Kasumi-1 (cell line): ENCODE data around the gene UGT1A4.

Experiments
- DNase-seq, 2 experiments: peaks; one replicate each; lab custom pipeline; 2025; lab: John Stamatoyannopoulos, UW

Gene UGT1A4

DNA sequence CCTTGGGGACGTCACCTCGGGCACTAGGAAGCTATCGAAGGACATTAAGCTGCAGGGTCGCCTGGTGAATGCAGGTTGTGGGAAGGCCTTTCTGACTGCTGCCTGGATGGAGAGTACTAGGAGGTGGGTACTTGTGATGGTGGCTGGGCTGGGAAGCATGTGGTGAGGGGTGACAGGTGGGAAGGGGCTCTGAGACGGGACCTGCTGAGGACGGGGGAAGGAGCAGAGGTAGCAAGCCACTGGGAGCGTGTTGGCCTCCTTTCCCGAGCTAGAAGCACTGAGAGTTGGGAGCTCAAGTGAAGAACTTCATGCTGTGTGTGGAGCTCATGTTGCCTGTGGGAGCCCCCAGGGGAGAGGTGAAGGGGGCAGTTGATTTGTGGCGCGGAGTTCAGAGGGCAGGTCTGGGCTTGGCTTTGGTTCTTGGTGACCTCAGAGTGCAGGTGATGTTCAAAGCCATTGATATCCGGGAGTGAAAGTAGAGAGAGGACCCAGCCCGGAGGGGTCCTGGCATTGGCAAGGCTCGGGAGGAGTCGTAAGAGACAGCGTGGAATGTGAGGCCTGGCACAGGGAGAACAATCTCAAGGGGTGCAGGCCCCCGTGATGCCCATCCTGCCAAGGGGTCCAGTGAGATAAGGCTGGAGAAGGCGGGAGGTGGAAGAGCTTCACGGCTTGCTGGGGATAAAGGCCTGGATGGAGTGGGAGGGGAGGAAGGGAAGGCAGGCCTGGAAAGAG is 72.8 kb downstream of the UGT1A4 start:
- no peak for DNase-seq

DNA sequence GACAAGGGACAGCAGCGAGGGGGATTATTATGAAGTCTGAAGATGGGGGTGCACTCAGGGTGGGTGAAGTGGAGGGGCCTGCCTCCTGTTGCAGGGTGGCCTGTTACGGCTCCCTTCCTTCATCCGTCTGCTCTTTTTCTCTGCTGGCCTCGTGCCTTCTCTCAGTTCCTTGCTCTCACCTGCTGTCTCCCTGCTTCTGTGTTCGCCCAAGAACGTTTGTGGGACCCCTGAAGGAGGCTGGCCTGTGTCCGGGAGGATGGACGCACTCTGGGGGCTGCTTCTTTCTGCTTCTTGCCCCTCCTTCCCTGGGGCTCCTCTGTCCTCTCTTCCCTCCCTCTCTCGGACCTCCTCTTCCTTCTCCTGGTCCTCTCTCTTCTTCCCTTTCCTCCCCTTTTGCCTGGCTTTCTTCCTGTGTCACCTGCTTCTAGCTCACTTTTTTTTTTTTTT is 73.4 kb downstream of the UGT1A4 start:
- no peak for DNase-seq

DNA sequence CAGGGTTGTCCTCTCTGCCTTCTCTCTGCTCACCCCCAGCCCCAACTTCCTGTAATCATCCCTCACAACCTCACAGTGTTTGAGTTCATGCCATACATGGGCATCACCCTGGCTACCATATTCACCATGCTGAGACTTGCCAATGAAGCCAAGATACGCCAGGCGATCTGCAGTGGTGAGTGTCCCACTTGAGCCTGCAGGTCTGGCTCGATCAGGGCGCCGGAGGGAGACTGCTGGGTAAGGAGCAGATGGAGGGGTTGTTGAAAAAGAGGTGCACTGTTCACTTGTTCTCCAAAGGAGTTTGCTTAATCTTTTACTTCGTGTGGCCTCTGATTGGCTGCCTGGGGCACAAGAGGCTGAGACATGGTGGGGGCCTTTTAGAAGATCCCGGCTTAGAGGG is 74.2 kb downstream of the UGT1A4 start:
- no peak for DNase-seq

DNA sequence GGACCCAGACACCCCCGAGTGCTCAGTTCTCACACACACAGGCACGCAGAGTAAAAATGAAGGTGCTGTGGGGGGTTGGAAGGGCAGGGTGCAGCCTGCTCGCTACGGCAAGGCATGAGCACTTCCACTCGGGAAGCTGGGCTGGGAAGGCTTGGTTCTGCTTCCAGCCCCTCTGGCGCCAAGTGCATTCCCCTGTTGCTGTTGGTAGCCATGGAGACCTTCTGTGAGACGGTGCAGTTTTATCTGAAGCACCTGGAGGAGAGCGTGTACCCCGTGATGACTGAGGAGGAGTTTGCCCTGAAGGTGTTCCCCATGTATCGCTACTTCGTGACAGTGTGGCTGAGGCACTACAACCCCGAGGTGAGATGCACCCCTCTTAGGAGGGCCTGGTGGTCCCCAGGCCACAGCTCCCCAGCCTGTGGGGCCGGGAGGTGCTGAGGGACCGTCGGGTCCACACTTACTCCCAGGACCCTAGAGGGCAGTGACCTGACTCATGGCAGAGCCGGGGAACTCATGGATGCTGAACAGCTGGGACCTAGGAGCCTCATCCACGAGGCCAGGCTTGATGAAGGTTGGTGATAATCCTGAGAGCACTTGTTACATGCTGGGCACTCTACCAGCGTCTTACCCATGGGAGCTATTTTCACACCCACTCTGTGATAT is 75.1 kb downstream of the UGT1A4 start:
- DNase-seq: no peak

DNA sequence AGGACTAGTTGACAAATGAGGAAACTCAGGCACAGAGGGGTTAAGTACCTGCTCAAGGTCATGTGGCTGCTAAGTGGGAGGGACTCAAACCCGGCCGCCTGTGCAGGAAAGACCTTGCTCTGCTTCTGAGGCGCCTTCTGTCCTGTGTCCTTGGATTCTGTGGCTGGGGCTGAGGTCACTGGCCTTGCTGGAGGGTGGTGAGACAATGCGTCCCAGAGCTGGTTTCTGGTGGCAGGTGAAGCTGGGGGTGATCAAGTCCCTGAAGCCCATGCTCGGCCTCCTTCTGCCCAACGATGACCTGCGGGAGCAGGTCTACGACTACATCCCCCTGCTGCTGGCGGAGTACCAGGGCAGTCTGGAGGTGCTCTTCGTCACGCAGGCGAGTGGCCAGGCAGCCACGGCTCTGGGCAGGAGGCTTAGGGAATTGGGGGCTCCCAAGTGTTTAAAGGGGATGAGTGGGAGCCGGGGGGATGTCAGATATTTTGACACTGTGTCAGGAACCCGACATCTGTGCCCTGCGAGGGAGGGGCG is 75.7 kb downstream of the UGT1A4 start:
- DNase-seq: no peak

DNA sequence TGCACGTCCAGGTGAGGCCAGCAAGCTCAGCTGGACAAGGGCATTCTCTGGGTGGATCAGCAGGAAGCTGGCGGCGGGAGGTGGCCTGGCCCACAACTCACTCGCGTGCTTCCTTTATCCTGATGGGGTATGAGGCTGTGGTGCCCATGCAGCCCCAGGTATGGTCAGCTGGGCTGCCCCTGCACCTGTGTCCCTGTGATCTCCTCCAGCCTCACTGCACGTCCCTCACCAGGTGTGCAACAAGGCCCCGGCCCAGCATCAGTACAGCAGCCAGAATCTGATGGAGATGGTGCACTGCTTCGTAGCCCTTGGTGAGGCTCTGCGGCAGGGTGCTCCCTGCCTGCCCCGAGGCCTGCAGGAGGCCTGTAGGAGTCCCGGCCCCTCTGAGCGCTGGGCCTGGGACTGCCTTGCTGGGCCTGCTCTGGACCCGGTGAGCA is 77.2 kb downstream of the UGT1A4 start:
- DNase-seq: no peak

DNA sequence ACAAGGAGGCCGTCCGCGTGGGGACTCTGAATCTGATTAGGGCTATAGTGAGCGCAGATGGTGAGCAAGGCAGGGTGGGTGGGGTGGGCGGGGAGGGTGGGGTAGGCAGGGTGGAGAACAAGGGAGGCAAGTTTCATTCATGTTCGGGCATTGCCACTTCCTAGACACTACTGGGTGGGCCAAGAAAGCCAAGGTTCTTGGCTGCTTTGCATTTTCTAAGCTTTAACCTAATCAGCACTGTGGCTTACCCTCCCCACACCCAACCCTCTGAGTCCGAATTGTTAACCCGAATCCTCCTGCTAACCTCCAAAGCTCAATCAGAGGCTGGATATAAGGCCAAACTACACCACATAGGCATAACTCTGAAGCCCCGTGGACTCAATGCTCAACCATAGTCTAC is 77.7 kb downstream of the UGT1A4 start:
- no peak for DNase-seq

DNA sequence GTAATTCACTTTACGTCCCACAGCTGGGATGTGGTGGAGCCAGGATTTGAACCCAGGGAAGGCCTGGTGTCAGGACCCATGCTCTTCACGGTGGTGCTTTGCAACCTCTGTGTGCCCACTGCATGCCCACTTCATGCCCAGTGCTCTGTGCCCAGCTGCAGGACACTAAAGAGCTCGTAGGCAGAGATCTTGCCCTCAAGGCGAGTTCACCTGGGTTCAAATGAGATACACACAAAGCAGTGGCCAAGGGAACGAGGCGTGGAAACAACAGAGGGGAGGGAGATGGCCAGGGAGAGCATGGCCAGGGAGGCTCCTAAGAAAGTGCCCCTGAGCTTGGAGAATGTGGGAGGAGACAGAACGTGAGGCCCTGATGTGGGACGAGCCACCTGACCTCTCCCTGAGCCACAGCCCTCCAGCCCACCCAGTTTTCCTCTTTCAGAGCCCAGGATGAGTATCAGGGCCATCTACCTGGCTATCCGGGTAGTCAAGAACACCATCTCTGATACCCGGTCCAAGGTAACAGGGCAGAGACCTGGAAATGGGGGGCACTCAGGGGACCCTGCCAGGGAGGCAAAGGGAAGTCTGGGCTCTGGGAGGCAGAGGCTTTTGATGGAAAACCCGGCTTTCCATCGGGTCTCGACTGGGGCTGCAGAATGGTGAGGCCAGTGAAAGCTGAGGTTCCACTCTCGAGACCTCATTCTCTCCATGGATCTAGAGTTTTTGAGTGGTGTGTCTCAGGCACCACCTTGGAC is 80.0 kb downstream of the UGT1A4 start:
- DNase-seq: no peak

DNA sequence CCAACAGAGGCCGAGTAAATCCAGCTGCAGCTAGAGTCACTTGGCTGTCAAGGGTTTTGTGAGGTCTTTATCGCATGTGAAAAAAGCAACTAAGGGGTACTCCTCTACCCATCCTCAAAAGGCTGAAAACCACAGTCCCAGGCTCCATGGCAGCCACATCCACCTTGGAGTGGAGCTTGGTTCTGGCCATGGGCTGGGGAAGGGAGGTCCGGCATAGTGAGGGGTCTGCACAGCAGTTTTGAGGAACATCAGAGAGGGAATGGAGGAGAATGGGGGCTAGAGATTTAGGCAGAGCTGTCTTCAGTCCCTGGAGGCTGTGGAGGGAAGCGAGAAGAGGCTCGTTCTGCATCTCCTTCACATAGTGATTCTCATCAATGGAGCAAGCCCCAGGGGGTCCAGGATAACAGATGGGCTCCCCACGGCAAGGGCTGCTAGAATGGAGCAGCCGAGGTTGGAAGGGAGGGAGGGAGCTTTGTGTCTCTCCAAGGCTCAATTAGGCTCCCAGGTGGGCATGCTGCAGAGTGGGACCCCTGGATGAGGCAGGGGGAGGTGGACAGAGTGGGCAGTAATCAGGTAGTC is 80.6 kb downstream of the UGT1A4 start:
- DNase-seq: no peak

DNA sequence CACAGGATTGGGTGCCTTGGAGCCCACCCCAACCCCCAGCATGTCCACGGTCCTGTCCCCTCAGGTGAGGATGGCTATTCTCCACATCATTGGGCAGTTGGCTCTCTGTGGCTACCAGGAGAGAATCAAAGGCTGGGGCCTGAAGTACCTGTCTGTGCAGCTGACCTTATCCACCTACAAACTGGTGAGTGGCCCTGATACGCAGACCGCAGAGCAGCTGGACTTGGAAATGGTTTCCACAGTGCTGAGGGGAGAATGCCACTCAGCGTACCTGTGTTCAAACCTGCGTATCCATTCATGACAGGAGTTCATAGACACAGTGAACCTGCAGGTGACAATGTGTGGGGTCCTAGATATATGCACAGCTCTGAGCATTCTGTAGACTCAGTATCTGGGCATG is 81.2 kb downstream of the UGT1A4 start:
- DNase-seq: no peak

DNA sequence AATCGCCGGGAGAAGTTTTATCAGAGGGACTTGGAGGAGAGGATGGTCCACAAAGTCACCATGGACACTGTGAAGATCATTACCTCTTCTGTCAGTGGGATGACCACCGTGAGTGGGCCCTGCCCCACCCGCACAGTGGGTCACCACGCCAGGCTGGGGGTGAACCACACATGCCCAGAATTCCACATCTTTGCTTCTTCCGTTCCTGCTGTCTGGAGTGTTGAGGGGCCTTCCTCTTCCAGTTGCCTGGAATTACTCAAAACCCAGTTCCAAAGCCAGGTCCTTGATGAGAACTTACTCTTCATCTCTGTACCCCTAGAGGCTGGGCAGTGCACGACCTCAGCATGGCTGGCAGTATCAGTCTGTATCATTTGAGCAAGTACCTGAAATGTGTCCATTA is 81.7 kb downstream of the UGT1A4 start:
- no peak for DNase-seq

DNA sequence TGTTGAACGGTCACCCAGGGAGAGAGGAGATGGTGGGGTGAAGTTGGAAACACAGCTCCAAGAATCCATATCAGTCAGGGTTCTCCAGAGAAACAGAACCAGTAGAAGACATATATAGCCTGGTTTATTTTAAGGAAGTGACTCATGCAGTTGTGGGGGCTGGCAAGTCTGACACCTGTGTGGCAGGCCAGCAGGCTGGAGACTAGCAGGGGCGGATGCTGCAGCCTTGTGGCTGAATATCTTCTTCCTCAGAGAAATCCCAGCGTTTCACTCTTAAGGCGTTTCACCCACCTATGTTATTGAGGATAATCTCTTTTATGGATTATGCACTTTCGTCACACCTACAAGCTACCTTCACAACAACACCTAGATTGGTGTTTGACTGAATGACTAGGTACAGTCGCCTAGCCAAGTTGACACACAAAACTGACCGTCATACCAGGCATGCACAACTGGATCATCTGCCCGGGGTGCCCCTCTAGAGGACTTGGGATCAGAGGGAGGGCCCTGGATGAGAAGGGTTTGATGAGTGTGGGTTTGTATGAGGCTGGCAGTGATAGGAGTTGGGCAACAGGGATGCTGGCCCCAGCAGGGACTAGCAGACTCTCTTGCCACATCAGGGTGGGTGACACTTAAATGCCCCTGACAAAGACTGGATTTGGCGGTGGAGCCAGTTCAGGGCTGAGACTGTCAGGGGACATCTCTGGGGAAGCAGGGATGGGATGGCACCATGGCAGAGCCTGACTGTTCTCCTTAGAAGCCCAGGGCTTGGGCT is 83.0 kb downstream of the UGT1A4 start:
- DNase-seq: no peak

DNA sequence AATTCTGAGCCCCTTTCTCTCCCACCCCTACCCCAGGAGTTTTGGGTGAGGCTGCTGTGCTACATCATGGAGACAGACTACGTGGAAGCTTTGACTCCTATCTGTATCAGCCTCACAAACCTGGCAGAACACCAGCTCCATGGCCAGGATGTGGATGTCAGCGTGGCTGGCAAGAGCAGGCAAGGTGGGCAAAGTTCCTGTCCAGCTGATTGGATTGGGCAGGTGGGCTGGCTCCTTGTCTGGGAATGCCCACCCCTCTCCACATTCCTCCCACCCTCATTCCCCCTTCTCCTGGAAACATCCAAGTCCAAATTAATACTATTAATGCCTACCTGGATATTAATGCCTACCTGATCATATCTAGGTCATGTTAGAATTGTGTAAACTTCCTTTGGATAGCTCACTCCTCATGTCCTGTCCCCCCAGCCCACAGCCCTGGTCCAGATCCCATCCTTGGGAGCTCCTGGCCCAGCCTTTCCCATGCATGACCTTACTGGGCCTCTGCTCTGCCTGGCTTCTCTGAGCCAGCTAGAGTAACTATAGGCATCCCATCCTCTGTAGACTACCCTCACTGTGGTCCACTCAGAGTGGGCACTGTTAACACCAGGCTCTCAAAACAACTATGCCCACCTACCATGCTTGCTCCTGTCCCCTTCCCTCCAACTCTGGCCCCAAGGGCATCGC is 83.7 kb downstream of the UGT1A4 start:
- no peak for DNase-seq

DNA sequence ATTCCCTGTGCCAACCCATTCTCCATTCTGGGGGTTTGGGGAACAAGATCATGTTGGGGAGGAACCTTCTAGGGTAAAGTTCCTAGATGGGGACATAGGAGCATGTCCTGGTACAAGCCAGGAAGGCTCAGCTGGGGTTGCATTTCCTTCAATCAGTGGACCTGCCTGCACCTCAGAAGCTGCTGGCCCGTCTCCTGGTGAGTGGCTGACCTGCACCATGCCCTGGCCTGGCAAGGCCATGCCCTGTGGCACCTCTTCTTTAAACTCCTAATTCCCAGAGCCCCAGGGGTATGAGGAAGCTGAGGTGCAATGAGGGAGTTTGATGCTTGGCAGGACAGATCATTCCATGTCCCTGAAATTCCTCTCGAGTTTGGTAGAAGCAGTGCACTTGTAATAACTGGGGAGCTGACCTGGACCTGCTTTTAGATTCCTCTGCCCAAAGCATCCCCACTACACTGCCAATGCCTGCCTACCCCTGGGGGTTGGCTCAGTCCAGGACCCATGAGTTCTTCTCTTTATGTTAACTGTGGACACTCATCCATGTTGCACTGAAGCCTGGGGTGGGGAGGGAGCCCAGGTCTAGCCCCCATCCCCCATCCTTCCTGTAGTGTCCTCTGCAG is 84.9 kb downstream of the UGT1A4 start:
- DNase-seq: no peak

DNA sequence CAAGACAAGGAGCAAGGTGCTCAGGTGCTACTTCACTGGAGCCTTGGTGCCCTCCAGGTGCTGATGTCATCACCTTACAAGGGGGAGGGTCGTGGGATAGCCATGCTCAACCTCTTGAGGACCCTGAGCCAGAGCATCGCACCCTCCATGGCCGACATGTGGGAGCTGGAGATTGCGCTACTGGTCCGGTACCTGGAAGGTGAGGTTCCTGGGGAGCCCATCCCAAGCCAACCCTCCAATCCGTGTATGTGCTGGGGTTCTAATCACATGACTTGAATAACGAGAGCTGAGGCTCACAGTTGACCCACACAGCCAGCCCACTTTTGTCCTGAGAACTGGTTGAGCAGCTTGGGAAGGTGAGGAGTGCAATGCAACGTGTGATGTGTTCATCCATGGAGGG is 85.5 kb downstream of the UGT1A4 start:
- DNase-seq: no peak

DNA sequence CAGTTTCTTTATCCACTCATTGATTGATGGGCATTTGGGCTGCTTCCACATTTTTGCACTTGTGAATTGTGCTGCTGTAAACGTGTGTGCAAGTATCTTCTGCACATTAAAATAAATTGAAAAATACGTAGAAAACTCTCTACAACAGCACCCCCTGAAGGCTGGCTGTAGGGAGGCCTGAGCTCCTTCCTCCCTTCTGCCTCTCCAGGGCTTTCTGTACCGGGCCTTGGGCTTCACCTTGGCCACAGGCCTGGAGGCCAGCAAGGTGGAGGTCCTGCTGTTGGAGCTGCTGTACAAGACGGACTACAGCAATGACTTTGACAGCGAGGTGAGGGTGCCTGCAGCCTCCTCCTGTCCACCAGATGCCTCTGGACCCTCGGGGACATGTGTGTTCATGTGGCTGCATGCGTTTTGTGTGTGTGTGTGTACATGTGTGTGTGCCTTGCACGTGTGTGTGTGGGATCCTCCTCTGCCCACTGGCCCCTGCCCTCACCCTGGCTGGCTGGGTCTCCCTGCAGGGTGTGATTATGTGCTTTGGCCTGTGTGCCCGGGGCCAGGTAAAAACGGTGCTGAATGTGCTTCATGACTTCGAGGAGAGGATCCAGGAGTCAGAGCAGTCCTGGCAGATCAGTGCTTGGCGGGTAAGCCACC is 88.8 kb downstream of the UGT1A4 start:
- DNase-seq: no peak

DNA sequence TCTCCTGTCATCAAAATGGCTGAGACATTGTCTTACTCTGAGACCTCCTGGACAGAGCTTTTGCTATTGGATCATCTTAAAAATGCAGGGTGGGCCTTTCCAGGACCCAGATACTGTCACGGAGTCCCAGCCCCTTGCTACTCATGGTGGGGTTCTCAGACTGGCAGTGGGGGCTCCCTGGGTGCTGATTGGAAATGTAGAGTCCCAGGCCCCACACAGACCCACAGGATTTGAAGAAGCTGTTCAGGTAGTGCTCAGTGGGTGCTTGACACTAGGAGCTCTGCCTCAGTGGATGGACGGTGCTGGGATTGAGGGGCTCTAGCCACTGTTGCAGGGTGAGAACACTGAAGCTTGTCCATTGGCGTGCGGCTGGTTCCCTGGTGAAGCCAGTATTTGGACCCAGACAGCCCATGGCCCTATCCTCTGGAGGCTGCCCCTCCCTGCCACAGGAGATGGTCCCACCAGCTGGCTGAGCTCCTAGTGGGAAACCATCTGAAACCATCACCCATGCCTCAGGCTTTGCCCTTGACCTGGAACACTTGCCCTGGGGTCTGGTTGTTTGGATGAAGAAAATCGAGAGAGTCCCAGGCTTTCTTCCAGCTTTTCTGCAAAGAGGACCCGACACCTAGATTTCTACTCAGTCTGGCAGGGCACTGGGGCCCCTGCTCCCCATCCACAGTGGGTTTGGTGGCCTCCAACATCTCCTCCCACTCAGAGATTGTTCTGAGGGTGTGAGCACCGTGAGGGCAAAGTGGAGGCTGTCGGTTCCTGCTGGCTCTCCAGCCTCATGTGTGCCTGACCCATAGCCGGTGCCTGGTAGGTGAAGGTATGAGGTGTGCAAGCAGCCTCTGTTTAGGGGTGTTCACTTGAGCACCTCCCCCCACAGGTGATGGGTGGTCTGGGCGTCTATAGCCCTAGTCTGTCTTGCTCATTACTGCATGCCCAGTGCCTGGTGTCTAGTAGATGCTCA is 89.7 kb downstream of the UGT1A4 start:
- DNase-seq: no peak

DNA sequence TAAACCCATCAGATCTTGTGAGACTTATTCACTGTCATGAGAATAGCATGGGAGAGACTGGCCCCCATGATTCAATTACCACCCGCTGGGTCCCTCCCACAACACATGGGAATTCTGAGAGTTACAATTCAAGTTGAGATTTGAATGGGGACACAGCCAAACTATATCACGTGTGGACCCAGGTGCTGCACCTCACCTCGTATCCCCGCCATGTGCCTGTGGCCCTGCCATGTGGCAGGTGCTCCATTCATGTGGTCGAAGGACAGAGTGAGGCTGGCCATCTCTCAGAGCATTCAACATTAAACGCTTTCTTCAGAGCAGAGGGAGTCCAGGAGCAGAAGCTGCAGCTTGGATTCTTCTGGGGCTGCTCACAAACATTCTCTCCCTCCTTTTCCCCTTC is 91.8 kb downstream of the UGT1A4 start:
- no peak for DNase-seq

DNA sequence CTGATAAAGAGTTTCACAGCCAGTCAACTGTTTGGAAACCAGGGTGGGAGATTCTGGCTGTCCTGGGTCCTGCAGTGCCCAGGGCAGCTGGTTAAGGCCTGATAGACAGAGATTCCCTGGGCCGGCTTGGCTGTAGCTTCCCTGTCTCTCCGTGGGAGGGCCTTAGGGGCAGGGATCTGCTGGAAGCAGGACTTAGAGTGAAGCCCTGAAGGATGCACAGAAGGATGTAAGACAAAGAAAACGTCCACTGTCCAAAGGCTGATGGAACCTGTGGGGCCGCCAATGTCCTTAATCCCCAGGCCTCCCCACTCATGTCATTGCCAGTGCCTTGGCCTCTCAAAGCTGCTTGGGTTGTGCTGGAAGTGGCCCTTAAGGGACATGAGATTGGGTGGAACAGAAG is 92.6 kb downstream of the UGT1A4 start:
- no peak for DNase-seq
